Measurements from ENCODE around the gene ZNRF1. TPM values are rescaled to one million over a fixed set of nuclear protein-coding genes. Genes with fewer than 3 reads are reported as not detected.

The ZNRF1 gene
- total and polyA plus RNA-seq, 2 of the 4 experiments (the other 2 are of a cell fraction) = 8.2 to 20.7 TPM

GRCh38 chr16:75104836-75105235, 106.0 kb downstream of the ZNRF1 start:
- H3K27me3 ChIP-seq (ENCODE audit: control insufficient read depth, insufficient read depth, low read length) = no peaks in the 10 kb centered on the region
- H3K4me2 ChIP-seq (ENCODE audit: low read depth, low read length) = no peak overlapping the region
- no peak overlapping the region for H3K4me3 ChIP-seq (ENCODE audit: insufficient read depth, low read depth, low read length)
- peak overlapping the region; percentile 39; the same call in 1 of the 2 replicates for H3K18ac ChIP-seq (ENCODE audit: low read depth, low read length)
- peak overlapping the region; percentile 4; the same call in 1 of the 2 replicates for H4K91ac ChIP-seq (ENCODE audit: insufficient read depth, low read depth, low read length)
- no peak overlapping the region for H4K8ac ChIP-seq (ENCODE audit: low read depth in 2 of 2, low read length in 2 of 2)
- no peak overlapping the region for H2BK15ac ChIP-seq (ENCODE audit: low read depth, low read length)
- H3K36me3 ChIP-seq (ENCODE audit: control insufficient read depth, insufficient read depth, low read length) = no peaks in the 10 kb centered on the region; the same call in 1 of the 2 replicates
- H3K9me1 ChIP-seq (ENCODE audit: insufficient read depth, low read length) = peaks cover 31% of the 10 kb centered on the region
- no peak overlapping the region for H2AFZ ChIP-seq (replicated peaks; ENCODE audit: low read length, poor library complexity)
- H4K5ac ChIP-seq (ENCODE audit: low read depth, low read length) = no peak overlapping the region; the same call in 1 of the 2 replicates
- peaks cover 15 to 70% of the 10 kb centered on the region in 2 experiments for H3K79me1 ChIP-seq (ENCODE audit: low read depth in 1 of 2, low read length in 2 of 2)
- H3K27ac ChIP-seq (ENCODE audit: insufficient read depth, low read length) = peak overlapping the region; percentile 84; the same call in 1 of the 2 replicates
- no peak overlapping the region for H2BK20ac ChIP-seq (ENCODE audit: low read depth, low read length)
- ATAC-seq (ENCODE audit: low read depth) (no peak), DNase-seq (no peak)
- no peaks in the 10 kb centered on the region for H4K20me1 ChIP-seq (ENCODE audit: insufficient read depth, low read length)
- dilution Hi-C loops (cut with HindIII; ENCODE audit: low sequenced_read_pairs, unreplicated experiment) = no loop called here
- TF ChIP-seq RCOR1 (IDR thresholded peaks at IDR 0.05; ENCODE audit: insufficient replicate concordance, low read length) (no peak), NFE2L2 (IDR thresholded peaks at IDR 0.05; ENCODE audit: low read depth, low read length) (no peak), CEBPB (IDR thresholded peaks at IDR 0.05; ENCODE audit: low read depth, low read length) (no peak), RAD21 (IDR thresholded peaks at IDR 0.05; ENCODE audit: low read length) (no peak), CHD1 (IDR thresholded peaks at IDR 0.05; ENCODE audit: low read depth, low read length) (no peak), RFX5 (IDR thresholded peaks at IDR 0.05; ENCODE audit: low read depth, low read length) (no peak)
- in situ Hi-C loops (cut with MboI; ENCODE audit: low sequenced_read_pairs) = loop anchor here (5.0 kb wide), 1 partner anchor 103 kb away; no protein-coding TSS in a partner anchor
- no peak overlapping the region for H3K14ac ChIP-seq (replicated peaks; ENCODE audit: low read depth, low read length)
- no peak overlapping the region for H3K56ac ChIP-seq (ENCODE audit: extremely low read depth, insufficient read depth, low read length)
- H3K9me3 ChIP-seq (ENCODE audit: control insufficient read depth, insufficient read depth, low read length) = no peaks in the 10 kb centered on the region
- H3K23ac ChIP-seq (ENCODE audit: low read depth, low read length) = no peak overlapping the region
- peaks cover 41% of the 10 kb centered on the region for H3K4me1 ChIP-seq (ENCODE audit: control insufficient read depth, insufficient read depth, low read length)
- H2BK120ac ChIP-seq (ENCODE audit: low read depth, low read length) = no peak overlapping the region
- BruUV-seq (replicated peaks) = no TSS peak
- no peak overlapping the region for H3K9ac ChIP-seq (ENCODE audit: low read depth, low read length)
- H2AK5ac ChIP-seq (ENCODE audit: low read depth, low read length) = peak overlapping the region; percentile 35; the same call in 1 of the 2 replicates
- no peak overlapping the region for H2BK5ac ChIP-seq (ENCODE audit: low read depth, low read length, poor library complexity, severe bottlenecking)
- POLR2A ChIA-PET (ENCODE audit: unreplicated experiment) = no interaction called here
- CTCF ChIA-PET = interaction anchor here (0.8 kb wide), 1 partner anchor 43 kb away, joined by 3 read pairs; no protein-coding TSS in a partner anchor
- peak overlapping the region; percentile 38; the same call in 1 of the 2 replicates for H3K4ac ChIP-seq (ENCODE audit: low read depth, low read length)
- WGBS, 2 experiments (ENCODE audit: extremely low coverage in 2 of 2, insufficient read length in 1 of 2) = 80% methylated on average over 2 of the region's 11 CpGs; no CpG with 5 or more reads in 1 of the 2 experiments
- no peak overlapping the region for H2AK9ac ChIP-seq (replicated peaks; ENCODE audit: low read depth, low read length, poor library complexity)
- intact Hi-C loops (cut with micrococcal nuclease) = no loop called here
